SH-SY5Y (cell line): Measurements from ENCODE around the gene PAGE2.

Source experiments
- GATA2 ChIP-seq: IDR thresholded peaks from 2 replicates; pipeline ENCODE4 v1.6.1; 2011; ENCODE audit warnings: mild to moderate bottlenecking, low read depth, low read length
- GATA3 ChIP-seq: IDR thresholded peaks from 2 replicates; pipeline ENCODE4 v1.6.1; 2011; ENCODE audit warnings: low read depth, mild to moderate bottlenecking, low read length, moderate library complexity

GRCh38 chrX:55127692-55128091 is 38.9 kb downstream of the PAGE2 start:
- no peak for TF ChIP-seq GATA2
- no peak for TF ChIP-seq GATA3
